Epithelial cell of alveolus of lung (primary cell): ENCODE results near the gene ARIH2. TPM values are rescaled to one million over a fixed set of nuclear protein-coding genes. Genes with fewer than 3 reads are reported as not detected.

Source experiments
- total RNA-seq: library from RNA; depleted of rRNA; stranded (reverse); fragments of >200 nt; gene quantifications from 2 replicates; pipeline ENCODE4 v1.2.1, GENCODE V29; 2015

Gene ARIH2
- 52.2 and 85.2 TPM in 2 replicates for total RNA-seq

GRCh38 chr3:48918388-48919214 is at the start of gene ARIH2:
Gene ARIH2, plus strand, starts transcription at chr3:48918842. Its CDS starts 8,717 bp downstream, at chr3:48927559.

DNA sequence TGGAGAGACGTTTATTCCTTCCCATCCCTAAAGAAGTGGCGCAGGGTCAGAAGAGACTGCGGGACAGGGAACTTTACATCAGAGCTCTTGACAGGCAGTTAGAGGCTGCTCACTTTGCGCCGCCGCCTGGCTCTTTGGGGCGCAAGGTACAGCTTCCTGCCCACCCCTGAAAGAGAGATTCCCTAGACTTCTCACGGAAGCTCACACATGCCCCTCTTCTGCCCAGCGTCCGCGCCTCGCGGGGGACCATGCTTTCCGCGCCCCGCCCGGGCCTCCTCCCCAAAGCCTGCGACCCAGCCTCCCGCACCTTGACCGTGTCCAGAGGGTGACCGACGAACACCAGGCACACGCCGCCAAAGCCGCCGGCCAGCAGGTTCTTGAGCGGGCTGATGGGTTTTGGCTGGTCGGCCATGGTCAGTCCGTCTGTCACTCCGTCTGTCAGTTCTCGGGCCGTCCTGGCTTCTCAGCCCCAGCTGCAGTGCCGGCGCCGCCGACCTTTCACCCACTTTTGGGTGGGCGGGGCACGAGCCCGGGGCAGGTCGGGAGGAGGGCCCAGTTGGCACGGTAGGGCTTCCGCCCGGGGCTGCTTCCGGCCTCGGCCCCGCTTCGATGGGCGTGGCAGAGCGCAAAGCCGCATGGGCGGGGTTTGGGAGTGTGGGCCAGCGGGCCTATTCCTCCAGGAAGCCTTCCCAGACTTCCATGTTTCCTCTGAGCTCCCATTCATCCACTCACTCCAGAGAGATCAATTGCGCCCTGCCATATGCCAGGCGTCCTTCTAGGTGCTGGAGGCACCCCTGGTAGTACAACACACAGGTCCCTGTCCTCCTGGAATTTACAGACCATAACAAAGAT is 20.0 kb upstream of the ARIH2 start, which contains the start of gene SLC25A20:
SLC25A20 (minus strand) TSS at position 500 of the 852 bp plus-strand sequence; CDS start at position 412, 88 bp downstream.

GRCh38 chr3:48989796-48990635 is 71.4 kb downstream of the ARIH2 start, which contains the start of gene P4HTM:
Gene P4HTM, plus strand, starts transcription at chr3:48990241. Its CDS starts 16 bp downstream, at chr3:48990257.

GRCh38 chr3:49007068-49007770 is 88.6 kb downstream of the ARIH2 start, which contains the start of gene WDR6:
Gene WDR6, plus strand, starts transcription at chr3:49007391. Its CDS starts 41 bp downstream, at chr3:49007432.

GRCh38 chr3:49017971-49018706 is 99.5 kb downstream of the ARIH2 start, which contains the start of gene DALRD3:
Gene DALRD3, minus strand, starts transcription at chr3:49018580. Its CDS starts 16 bp downstream, at chr3:49018564.

DNA sequence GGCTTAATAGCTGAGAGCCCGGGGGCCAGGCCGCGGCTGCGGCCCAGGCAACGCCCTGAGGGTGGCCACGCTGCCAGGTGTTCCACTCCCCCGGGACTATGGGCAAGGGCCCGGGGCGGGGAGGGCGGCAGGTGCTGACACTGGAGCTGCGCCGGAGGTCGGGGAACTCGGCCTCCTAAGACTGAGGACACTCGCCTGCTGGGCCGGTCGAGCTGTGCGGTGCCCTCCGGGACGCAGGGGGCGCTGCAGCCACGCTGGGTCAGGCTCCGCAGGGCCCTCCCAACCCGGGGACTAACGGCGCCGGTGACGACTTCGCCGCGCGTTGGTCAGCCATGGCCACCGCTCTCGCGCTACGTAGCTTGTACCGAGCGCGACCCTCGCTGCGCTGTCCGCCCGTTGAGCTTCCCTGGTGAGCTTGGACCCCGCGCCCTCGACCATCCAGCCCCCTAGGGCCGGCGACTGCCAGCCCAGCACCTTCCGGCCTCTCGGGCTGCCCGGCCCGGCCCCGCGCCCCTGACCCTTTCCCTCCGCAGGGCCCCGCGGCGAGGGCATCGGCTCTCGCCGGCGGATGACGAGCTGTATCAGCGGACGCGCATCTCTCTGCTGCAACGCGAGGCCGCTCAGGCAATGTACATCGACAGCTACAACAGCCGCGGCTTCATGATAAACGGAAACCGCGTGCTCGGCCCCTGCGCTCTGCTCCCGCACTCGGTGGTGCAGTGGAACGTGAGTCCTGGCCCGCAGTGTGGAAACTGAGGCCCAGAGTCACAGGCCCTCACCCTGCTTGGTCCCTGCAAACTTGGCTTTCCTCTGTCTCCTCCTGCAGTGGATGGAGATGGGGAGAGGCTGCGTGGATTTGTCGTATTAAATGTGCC is 103.4 kb downstream of the ARIH2 start, which contains the start of gene NDUFAF3:
NDUFAF3 (plus strand) TSS at position 309 of the 875 bp plus-strand sequence; CDS start at position 333, 24 bp downstream.

GRCh38 chr3:49028673-49029562 is 110.3 kb downstream of the ARIH2 start, which contains the start of gene IMPDH2:
Gene IMPDH2, minus strand, starts transcription at chr3:49029398. Its CDS starts 48 bp downstream, at chr3:49029350.

Other genes starting within 250 kb of the ARIH2 start
- 29.9 and 38.8 TPM in 2 replicates for gene NCKIPSD, start 232.9 kb upstream of the ARIH2 start, total RNA-seq
- 44.0 and 69.0 TPM in 2 replicates for gene IP6K2, start 201.6 kb upstream of the ARIH2 start, total RNA-seq
- 22.0 and 30.3 TPM in 2 replicates for gene PRKAR2A, start 71.0 kb upstream of the ARIH2 start, total RNA-seq
- 8.9 and 12.7 TPM in 2 replicates for gene SLC25A20, start 20.0 kb upstream of the ARIH2 start, total RNA-seq
- gene P4HTM, start 71.4 kb downstream of the ARIH2 start, total RNA-seq = 16.5 and 45.8 TPM in 2 replicates
- 59.0 and 86.9 TPM in 2 replicates for gene WDR6, start 88.5 kb downstream of the ARIH2 start, total RNA-seq
- gene DALRD3, start 99.7 kb downstream of the ARIH2 start, total RNA-seq = 34.3 and 64.6 TPM in 2 replicates
- 111 and 275 TPM in 2 replicates for gene NDUFAF3, start 103.3 kb downstream of the ARIH2 start, total RNA-seq
- 248 and 350 TPM in 2 replicates for gene IMPDH2, start 110.6 kb downstream of the ARIH2 start, total RNA-seq
- 63.8 and 100 TPM in 2 replicates for gene QRICH1, start 175.2 kb downstream of the ARIH2 start, total RNA-seq
- 316 and 341 TPM in 2 replicates for gene QARS1, start 185.9 kb downstream of the ARIH2 start, total RNA-seq
- gene USP19, start 202.0 kb downstream of the ARIH2 start, total RNA-seq = 41.4 and 81.1 TPM in 2 replicates
- gene LAMB2, start 214.2 kb downstream of the ARIH2 start, total RNA-seq = 246 and 364 TPM in 2 replicates
- 43.6 and 47.1 TPM in 2 replicates for gene CCDC71, start 247.5 kb downstream of the ARIH2 start, total RNA-seq